ENCODE measurements around the gene NFATC1.

GRCh38 chr18:79447703-79448367 lies 52.1 kb downstream of the NFATC1 start:
- TF ChIP-seq CHD2 (IDR thresholded peaks at IDR 0.05; ENCODE audit: low read length, partially characterized antibody) = no peak
- TF ChIP-seq CEBPB (IDR thresholded peaks at IDR 0.05) = no peak
- TF ChIP-seq KDM1A (IDR thresholded peaks at IDR 0.05; ENCODE audit: low read depth) = no peak
- no peak for TF ChIP-seq CTCF (IDR thresholded peaks at IDR 0.05)
- no peak for TF ChIP-seq PHF8 (IDR thresholded peaks at IDR 0.05; ENCODE audit: borderline replicate concordance, low read depth)
- no peak for TF ChIP-seq RFX5 (IDR thresholded peaks at IDR 0.05)
- TF ChIP-seq, protein P1, sequence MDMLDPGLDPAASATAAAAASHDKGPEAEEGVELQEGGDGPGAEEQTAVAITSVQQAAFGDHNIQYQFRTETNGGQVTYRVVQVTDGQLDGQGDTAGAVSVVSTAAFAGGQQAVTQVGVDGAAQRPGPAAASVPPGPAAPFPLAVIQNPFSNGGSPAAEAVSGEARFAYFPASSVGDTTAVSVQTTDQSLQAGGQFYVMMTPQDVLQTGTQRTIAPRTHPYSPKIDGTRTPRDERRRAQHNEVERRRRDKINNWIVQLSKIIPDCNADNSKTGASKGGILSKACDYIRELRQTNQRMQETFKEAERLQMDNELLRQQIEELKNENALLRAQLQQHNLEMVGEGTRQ (IDR thresholded peaks at IDR 0.05) = no peak
- TF ChIP-seq POLR2A (IDR thresholded peaks at IDR 0.05; ENCODE audit: low read length) = no peak
- TF ChIP-seq MAFK (IDR thresholded peaks at IDR 0.05; ENCODE audit: partially characterized antibody) = no peak
- no peak for TF ChIP-seq SMC3 (IDR thresholded peaks at IDR 0.05)
